HuH-7 (cell line): ENCODE results near the gene SLC12A2.

Experiments
- DNase-seq: peaks from one replicate; pipeline ENCODE4 v3.0.0; 2011; ENCODE audit warnings: low spot score

SLC12A2 gene

DNA sequence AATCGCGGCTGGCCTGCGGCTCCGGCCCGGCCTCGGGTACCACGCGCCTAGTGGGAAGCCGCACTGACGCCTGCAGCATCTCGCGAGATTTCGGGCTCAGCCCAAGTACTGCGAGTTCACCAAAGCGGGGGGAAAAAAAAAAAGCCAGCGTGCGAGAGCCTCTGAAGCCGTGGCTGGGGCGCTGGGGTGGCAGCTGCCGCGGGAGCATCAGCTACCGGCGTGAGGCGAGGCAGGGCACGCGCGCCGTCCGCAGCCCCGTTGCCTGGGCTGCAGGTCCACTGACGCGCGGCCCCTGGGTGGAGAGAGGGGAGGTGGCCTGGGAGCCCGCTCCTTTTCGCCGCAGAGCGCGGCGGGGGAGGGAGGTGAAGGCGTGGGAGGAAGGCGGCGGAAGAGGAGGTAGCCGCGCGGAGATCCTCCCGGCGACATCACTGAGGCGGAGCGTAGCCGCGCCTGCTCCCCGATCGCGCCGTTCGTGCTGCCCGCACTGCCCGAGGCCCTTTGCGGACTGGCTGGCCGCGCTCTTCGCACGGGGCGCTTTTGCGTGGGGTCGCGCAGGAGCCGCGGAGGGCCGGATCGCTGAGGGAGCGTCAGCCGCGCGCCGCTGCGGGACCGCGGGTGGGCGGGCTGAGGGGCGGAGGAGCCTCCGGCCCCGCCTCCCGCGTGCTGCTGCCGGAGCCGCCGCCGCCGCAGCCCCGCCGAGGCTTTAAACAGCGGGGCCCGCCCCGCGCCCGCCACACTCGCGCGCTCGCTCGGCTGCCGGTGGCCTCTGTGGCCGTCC lies at the start of gene SLC12A2:
Gene SLC12A2 (plus strand): TSS at position 734 of the 778 bp plus-strand sequence. CDS start 189 bp downstream, outside the sequence.
- DNase-seq: peak; percentile 75

GRCh38 chr5:128035689-128036088 lies 47.9 kb upstream of the SLC12A2 start:
- DNase-seq: no peak

DNA sequence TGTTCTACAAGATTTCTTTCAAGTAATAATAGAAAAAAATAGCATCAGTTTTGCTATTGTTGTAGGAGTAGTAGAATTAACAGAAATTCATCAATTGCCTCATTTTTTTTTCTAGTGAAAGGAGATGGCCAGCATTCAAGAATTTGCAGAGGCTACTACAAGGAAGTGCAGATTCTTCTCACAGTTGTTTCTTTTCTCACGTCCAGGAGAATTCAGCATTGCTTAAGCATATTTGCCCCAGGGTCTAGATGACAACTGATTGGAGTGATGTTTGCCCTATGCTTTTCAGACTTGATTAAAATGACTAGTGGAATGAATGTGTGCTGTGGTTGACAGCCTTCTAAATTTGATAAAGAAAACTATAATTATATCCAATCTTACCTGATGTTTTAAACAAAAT lies 46.6 kb upstream of the SLC12A2 start:
- no peak for DNase-seq

GRCh38 chr5:128038643-128039042 lies 44.9 kb upstream of the SLC12A2 start:
- DNase-seq: no peak

DNA sequence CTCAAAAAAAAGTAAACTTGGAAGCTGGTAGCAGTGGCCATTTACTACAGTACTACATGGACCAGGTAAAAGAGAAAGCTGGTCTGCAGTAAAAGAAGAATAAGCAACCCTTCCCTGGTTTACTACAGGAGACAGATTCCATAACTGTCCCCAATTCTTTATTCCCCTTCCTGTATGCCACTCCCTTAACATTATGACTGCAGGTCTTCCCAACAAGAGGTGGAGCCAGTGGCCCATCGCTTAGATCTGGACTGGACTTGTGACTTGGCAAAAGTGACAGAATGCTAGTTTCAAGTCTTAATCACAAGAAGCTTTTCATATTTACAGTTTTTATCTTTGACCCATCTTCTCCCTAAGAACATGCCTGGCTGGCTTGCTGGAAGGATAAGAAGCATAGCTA lies 42.6 kb upstream of the SLC12A2 start:
- no peak for DNase-seq

DNA sequence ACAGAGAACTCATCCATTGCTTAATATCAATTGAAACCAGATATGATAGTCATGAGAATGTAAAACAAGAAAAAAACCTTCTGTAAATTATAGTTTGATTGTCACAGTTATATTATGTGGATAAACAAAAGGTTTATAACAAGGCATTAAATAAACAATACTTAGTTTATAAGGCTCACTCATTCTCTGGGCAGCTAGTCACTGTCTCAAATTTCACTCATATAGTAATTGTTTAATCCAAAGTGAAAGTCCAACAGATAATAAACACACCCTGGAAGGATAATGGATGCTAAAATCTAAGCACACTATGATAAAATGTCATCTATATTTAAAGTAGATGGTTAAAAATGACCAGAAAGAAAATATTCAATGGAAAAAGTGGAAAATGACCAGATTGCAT lies 30.8 kb upstream of the SLC12A2 start:
- no peak for DNase-seq

DNA sequence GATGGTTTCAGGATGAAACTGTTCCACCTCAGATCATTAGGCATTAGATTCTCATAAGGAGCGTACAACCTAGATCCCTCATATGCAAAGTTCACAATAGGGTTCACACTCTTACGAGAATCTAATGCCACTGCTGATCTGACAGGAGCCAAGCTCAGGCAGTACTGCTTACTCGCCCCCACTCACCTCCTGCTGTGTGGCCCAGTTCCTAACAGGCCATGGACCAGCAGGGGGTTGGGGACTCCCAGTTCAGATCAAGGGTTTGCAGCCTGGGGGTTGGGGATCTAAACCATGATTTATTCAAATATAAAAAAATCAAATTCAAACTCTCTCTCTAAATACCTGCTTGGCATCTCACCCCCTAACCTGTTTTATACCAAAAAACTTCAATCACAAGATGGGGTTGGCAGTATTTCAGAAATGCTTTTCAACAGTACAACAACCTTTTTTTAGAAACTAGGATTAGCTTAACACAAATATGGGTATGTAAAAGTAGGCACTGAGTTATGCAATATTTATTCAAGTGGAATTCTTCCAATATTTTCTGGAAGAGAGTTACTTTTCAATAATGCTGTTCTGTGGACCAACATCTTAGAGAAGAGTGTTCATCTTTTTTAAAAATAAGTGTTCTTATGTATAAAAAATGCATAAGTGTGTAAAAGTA lies 30.1 kb upstream of the SLC12A2 start:
- DNase-seq: no peak

DNA sequence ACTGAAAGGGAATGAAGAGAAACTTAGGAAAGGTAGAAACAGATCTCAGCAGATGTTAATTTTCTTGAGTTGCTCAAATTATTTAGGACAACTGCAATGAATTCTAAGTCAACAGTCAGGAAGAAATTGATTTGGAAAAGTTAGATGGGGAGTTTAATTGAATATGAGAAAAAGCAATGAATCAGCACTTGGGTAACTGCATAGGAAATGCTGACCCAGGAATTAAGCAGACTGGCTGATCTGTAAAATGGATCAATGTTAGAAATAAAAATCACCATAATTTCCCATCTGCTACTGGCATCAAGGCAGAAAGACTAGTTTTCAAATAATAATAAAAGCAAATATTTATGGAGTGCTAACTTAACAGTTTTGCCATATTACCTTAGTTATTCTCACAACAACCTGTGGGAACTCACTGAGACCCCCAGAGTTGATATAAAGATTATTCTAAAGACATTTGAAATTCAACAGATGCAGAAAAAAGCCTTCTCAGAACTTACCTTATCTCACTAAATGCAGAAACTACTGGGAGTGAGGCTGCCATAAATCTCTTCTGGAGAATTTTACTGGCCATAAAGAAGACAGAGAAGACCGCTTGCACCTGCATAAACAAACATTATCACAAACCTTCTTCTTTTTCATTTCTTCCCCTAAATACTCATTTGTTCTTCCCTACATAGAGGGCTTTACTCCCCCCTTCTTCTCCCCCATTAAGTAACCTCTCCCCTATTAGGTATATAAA lies 22.8 kb upstream of the SLC12A2 start:
- no peak for DNase-seq

- no peak for DNase-seq
These were observed 21.3 kb upstream of the SLC12A2 start for GRCh38 chr5:128062172-128062746.

DNA sequence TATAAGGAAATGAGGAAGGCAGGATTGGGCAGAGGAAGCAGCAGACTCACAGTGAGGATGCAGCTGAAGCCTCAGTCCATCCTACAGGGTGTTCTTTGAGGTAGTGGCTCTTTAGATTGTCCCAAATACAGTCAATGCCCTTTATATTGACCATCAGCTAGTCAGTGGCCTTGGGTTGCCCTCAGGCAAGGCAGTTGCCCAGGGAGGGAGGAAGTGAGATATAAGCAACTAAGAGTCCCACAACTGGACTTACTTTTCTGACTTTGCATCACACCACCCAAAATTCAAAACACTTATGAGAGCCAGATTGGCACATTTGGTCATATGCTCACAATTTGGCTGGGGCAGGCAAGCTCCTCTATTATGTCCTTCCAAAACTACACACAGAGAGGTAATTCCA lies 9.4 kb upstream of the SLC12A2 start:
- no peak for DNase-seq

DNA sequence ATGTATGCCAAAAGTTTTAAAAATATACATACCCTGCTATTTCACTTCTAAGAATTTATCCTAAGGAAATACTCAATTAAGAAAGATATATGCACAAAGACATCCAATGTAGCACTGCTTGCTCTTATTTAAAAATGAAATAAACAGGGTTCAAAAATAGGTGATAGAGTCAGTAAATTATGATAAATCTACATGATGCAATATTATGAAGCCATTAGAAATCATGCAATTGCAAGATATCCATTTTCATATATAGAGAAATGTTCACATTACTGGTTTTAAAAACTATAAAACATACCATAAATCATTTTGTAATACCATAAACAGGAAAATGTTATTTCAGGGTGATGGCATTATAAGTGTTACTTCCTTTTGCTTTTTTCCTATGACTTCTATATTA lies 8.6 kb upstream of the SLC12A2 start:
- no peak for DNase-seq

- DNase-seq: no peak
These were observed 6.0 kb upstream of the SLC12A2 start for GRCh38 chr5:128077526-128077925.

GRCh38 chr5:128081111-128081851 lies 2.3 kb upstream of the SLC12A2 start:
- DNase-seq: peak; percentile 14

- DNase-seq: no peak
These were observed 974 bp upstream of the SLC12A2 start for GRCh38 chr5:128082551-128083032.

GRCh38 chr5:128083811-128084227 lies 253 bp downstream of the SLC12A2 start:
- DNase-seq: no peak

GRCh38 chr5:128084228-128085167 lies 932 bp downstream of the SLC12A2 start:
- peak; percentile 14 for DNase-seq

- peak; percentile 65 for DNase-seq
These were observed 1.8 kb downstream of the SLC12A2 start for GRCh38 chr5:128085413-128085812.

DNA sequence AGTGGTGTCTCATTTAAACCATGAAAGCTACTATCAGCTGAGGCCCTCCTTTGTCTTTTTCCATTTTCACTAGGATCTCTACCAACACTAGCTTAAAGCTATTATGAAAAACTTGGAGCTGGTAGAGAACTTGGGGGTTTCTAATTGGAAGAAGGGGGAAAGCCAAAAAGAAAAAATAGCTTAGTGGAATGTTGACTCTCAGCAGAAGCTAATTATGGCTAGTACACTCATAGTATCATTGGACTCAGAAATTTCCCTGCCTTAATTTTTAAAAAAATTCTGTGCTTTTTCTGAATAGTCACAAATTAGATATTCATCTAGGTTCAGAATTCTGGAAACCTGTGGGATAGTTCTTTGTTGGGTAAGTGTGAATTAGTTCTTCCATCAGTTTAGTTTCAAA lies 8.0 kb downstream of the SLC12A2 start:
- DNase-seq: no peak

DNA sequence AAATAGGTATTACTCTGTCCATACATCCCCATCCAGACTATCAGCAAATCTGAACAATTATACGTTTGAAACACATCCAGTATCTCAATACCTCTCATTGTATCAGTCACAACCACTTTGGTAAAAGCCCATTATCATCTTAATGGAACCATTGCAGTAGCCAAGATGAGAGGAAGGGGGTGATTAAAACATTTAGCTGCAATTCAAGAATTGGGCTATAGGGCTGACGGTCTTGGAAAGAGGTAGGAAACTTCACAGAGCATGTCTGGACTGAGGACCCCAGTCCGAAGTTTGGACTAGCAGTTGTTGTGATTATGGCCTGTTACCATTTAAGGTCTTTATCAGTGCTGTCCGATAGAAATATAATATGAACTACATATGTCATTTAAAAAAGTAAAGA lies 8.6 kb downstream of the SLC12A2 start:
- no peak for DNase-seq

DNA sequence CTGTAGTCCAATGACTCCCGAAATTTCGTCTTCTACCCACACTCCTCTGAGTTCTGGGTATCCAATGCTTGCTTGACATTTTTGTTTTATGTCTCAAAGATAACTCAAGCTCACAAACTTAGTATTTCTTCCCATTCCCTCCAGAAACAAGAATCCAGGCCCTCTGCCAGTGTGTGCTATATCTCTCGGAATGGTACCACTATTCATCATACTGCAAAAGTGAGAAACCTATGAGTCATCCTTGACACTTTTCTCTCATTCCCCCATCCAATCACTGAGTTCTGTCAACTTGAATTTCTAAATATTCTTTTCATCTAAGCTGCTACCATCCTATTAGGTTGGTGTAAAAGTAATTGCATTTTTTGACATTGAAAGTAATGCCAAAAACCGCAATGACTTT lies 9.8 kb downstream of the SLC12A2 start:
- DNase-seq: no peak

GRCh38 chr5:128097224-128097623 lies 13.7 kb downstream of the SLC12A2 start:
- no peak for DNase-seq
